BE2C (cell line): ENCODE data around the gene ARHGAP21.

Experiments used
- DNase-seq: peaks from one replicate; pipeline ENCODE4 v3.0.0-alpha.2; 2020
- H3K27me3 ChIP-seq: fragments of 250-450 bp; sonication (Bioruptor Pico); 2 replicates; pipeline ENCODE4 v1.5.1; 2020; ENCODE audit warnings: mild to moderate bottlenecking
- H3K36me3 ChIP-seq: fragments of 250-450 bp; sonication (Bioruptor Pico); 2 replicates; pipeline ENCODE4 v1.5.1; 2020; ENCODE audit warnings: mild to moderate bottlenecking
- H3K4me1 ChIP-seq: fragments of 250-450 bp; sonication (Bioruptor Pico); 2 replicates; pipeline ENCODE4 v1.5.1; 2020
- H3K4me3 ChIP-seq: 2 replicates; pipeline ENCODE4 v1.5.1; 2011; ENCODE audit warnings: low read depth, low read length
- H3K9me3 ChIP-seq: fragments of 250-450 bp; sonication (Bioruptor Pico); 2 replicates; pipeline ENCODE4 v1.5.1; 2020
- TF ChIP-seq, protein P1 (sequence below): IDR thresholded peaks from 2 replicates; pipeline ENCODE4 v1.5.1; 2012; ENCODE audit warnings: mild to moderate bottlenecking, low read depth, low read length

Gene ARHGAP21

DNA sequence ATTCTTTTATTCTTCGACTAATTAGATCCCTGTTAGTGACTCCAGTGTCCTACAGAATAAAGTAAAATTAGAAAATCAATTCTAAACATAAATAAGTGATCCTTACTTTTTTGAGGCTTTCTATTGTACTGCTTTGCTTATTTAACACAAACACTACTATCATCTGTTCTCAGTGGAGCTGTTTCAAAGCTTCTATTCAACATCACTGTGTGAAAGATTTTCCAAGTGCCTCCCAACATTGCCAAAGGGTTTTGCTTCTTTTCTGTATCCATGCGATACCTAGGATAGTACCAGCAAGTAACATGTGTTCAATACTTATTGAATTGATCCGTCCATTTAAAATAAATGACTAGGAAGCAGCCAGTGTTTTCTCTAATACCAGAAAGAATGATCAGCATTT is 125.7 kb downstream of the ARHGAP21 start:
- DNase-seq, result no peak
- Histone ChIP-seq H3K4me1 (no peaks in the 10 kb centered on the region), H3K9me3 (no peaks in the 10 kb centered on the region), H3K4me3 (no peak overlapping the region), H3K27me3 (no peaks in the 10 kb centered on the region), H3K36me3 (peaks cover 18% of the 10 kb centered on the region)
- TF ChIP-seq, protein P1, sequence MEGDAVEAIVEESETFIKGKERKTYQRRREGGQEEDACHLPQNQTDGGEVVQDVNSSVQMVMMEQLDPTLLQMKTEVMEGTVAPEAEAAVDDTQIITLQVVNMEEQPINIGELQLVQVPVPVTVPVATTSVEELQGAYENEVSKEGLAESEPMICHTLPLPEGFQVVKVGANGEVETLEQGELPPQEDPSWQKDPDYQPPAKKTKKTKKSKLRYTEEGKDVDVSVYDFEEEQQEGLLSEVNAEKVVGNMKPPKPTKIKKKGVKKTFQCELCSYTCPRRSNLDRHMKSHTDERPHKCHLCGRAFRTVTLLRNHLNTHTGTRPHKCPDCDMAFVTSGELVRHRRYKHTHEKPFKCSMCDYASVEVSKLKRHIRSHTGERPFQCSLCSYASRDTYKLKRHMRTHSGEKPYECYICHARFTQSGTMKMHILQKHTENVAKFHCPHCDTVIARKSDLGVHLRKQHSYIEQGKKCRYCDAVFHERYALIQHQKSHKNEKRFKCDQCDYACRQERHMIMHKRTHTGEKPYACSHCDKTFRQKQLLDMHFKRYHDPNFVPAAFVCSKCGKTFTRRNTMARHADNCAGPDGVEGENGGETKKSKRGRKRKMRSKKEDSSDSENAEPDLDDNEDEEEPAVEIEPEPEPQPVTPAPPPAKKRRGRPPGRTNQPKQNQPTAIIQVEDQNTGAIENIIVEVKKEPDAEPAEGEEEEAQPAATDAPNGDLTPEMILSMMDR, result no peak

DNA sequence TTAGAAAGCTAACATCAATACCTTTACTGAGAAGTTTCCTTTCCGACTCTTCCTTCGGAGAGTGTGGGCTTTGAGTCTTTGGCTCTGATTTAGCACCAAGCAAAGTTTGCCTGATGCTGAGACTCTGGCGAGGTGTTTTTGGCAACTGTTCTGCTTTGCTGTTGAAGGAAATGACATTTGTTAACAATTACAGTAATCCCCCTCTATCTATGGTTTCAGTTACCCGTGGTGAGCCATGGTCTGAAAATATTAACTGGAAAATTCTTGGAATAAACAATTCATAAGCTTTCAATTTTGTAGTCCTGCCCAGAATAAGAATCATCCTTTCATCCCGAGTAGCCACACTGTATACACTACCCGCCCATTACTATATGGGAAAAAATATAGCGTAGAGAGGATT is 126.3 kb downstream of the ARHGAP21 start:
- Histone ChIP-seq H3K4me1 (no peaks in the 10 kb centered on the region), H3K9me3 (no peaks in the 10 kb centered on the region), H3K27me3 (no peaks in the 10 kb centered on the region), H3K4me3 (no peak overlapping the region), H3K36me3 (peaks cover 18% of the 10 kb centered on the region)
- TF ChIP-seq, protein P1, result no peak
- DNase-seq, result no peak

DNA sequence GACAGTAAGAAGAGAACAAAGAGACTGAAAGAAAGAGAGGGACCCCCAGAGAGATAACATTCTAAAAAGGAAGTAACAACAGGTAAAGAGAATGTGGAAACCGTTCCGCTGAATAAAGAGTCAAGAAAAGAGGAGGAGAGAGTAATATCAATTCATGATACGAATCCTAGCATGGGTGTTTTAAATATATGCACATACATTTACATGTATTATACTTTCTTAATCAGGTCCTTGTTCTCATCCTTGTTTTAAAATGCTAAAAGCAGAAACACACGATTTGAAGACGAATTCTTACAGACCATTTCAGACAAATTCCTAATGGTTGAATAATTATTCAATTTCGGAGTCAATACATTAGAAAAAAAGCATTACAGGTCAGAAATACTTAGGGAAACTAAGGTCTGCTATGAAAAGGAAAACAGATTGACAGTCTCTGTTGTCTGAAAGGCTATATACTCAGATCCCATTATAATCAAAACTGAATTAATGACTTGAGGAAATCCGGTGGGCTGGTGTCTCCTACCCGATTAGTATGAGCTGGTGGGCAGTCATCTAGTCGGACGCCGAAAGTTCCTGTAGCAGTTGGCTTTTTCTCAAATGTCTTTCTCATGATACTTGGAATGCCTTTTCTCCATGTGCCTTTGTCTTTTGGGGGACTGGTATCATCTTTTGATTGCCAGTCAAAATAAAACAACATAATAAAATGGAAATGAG is 127.3 kb downstream of the ARHGAP21 start:
- DNase-seq, result no peak
- TF ChIP-seq, protein P1, result no peak
- H3K36me3 ChIP-seq, result peaks cover 18% of the 10 kb centered on the region

DNA sequence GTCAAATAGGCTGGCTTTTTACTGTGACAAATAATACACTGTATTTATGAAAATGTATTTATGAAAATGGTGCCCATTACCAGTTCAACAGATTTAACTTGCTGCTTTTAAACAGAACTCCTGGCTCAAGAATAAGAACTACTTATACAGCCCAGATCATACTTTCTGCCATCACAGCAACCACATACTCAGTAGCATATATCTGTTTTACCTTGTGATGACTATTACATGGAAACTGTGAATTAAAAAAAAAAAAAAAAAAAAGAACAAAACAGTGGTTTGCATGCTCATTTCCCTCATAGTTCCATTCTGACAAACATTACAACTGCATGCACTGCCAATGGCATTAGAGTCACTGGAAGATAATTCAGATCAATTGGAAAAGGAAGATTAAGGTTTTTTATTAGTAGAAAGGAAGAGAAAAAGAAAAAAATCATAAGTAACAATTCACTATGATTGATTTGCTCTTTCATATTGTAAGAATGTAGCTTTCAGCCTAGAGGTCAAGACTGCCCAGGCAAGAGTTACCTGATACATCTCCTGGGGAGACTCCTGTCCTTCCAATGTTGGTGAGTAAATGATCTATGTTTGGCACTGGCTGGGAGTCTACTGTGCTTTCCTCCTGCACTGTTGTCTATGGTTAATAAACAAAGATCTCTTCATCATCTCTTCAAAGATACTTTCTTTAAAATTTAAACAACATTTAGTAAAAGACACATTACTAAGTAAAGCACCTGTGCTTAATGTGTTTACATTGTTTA is 132.8 kb downstream of the ARHGAP21 start:
- no peaks in the 10 kb centered on the region for H3K4me1 ChIP-seq
- no peak overlapping the region for H3K4me3 ChIP-seq
- H3K27me3 ChIP-seq, result no peaks in the 10 kb centered on the region
- TF ChIP-seq, protein P1, result no peak
- no peak for DNase-seq
- H3K36me3 ChIP-seq, result peaks cover 3% of the 10 kb centered on the region
- no peaks in the 10 kb centered on the region for H3K9me3 ChIP-seq

More for the DNA sequence above, 127.3 kb downstream of the ARHGAP21 start:
- Histone ChIP-seq H3K27me3 (no peaks in the 10 kb centered on the region), H3K4me1 (no peaks in the 10 kb centered on the region), H3K9me3 (no peaks in the 10 kb centered on the region), H3K4me3 (no peak overlapping the region)

DNA sequence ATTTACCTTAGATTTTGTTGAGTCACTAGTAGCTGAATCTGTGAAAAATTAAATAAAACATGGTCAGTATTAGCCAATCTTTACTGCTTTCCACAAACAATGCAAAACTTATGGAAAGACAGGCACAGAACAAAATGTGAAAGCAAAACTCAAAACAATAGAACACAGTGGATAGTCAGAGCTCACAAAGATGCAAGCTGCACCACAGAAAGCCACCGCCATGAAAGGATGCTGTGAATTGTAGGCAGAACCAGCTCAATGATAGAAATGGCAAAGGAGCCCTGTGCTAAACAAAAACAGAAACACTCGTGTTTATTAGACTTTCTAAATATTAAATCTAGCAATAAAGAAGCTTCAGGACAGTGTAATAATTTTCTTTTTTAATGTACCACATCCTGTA is 134.4 kb downstream of the ARHGAP21 start:
- Histone ChIP-seq H3K27me3 (no peaks in the 10 kb centered on the region), H3K9me3 (no peaks in the 10 kb centered on the region), H3K4me1 (no peaks in the 10 kb centered on the region), H3K36me3 (no peaks in the 10 kb centered on the region), H3K4me3 (no peak overlapping the region)
- DNase-seq, result no peak
- TF ChIP-seq, protein P1, result no peak

DNA sequence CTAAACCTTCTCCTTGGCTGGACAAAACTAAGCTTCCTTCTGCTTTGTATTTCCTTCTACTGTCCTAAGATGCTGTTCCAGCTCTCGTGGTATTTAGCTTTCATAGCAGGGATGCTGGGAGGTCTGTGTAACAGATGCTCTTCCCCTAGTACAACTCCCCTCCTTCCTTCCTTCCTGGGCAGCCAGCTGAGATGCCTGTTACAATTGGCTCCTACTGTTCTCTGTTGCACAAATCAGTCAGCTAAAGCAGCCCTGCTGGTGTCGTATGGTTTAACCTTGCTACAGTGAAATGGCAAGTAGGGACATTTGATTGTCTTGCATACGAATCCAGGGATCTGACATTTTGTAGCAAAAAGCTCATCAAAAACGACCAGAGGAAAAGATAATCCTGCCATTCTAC is 143.8 kb downstream of the ARHGAP21 start:
- Histone ChIP-seq H3K9me3 (no peaks in the 10 kb centered on the region), H3K27me3 (no peaks in the 10 kb centered on the region), H3K4me3 (no peak overlapping the region), H3K36me3 (no peaks in the 10 kb centered on the region), H3K4me1 (no peaks in the 10 kb centered on the region)
- TF ChIP-seq, protein P1, result no peak
- DNase-seq, result no peak
